OCI-LY3 (cell line): ENCODE results near the gene BACH2.

Experiments
- H2AFZ ChIP-seq: fragments of 200-600, 300-600 bp; shearing (Covaris generic); 2 replicates; pipeline ENCODE4 v1.6.0; 2014; ENCODE audit warnings: antibody characterized with exemption, low read depth, low read length
- H3K27ac ChIP-seq: fragments of 200-600, 300-600 bp; sonication (generic); 2 replicates; pipeline ENCODE4 v1.5.1; 2014; ENCODE audit warnings: mild to moderate bottlenecking, low read length, moderate library complexity, mixed read lengths
- H3K27me3 ChIP-seq: fragments of 200-600, 300-600 bp; sonication (generic); 2 replicates; pipeline ENCODE4 v1.6.1; 2014; ENCODE audit warnings: low read depth, low read length, mixed read lengths
- H3K36me3 ChIP-seq: fragments of 200-600, 300-600 bp; sonication (generic); replicated peaks from 2 replicates; pipeline ENCODE3; 2014; ENCODE audit warnings: low read depth, low read length, mixed read lengths
- H3K4me1 ChIP-seq: fragments of 300-600, 200-600 bp; sonication (generic); 2 replicates; pipeline ENCODE4 v1.6.1; 2014; ENCODE audit warnings: low read length, mixed read lengths
- H3K4me2 ChIP-seq: fragments of 200-600, 300-600 bp; sonication (generic); 2 replicates; pipeline ENCODE4 v1.6.1; 2014; ENCODE audit warnings: low read length, mixed read lengths
- H3K4me3 ChIP-seq: fragments of 300-600, 200-600 bp; sonication (generic); 2 replicates; pipeline ENCODE4 v1.5.1; 2014; ENCODE audit warnings: antibody characterized with exemption, mild to moderate bottlenecking, low read length, moderate library complexity
- H3K79me2 ChIP-seq: fragments of 300-600, 200-600 bp; shearing (Covaris generic); 2 replicates; pipeline ENCODE4 v1.6.1; 2014; ENCODE audit warnings: mild to moderate bottlenecking, low read length, mixed read lengths
- H3K9ac ChIP-seq: fragments of 300-600, 200-600 bp; shearing (Covaris generic); 2 replicates; pipeline ENCODE4 v1.6.0; 2014; ENCODE audit warnings: mild to moderate bottlenecking, low read length, moderate library complexity
- H3K9me3 ChIP-seq: fragments of 200-600, 300-600 bp; shearing (Covaris generic); 2 replicates; pipeline ENCODE4 v1.6.1; 2014; ENCODE audit warnings: low read length, mixed read lengths; ENCODE audit not compliant: insufficient read depth
- H4K20me1 ChIP-seq: fragments of 200-600, 300-600 bp; sonication (generic); 2 replicates; pipeline ENCODE4 v1.6.1; 2016; ENCODE audit warnings: low read length, mixed read lengths; ENCODE audit not compliant: insufficient read depth
- CTCF ChIP-seq: fragments of 200-600, 300-600 bp; sonication (generic); IDR thresholded peaks from 2 replicates; pipeline ENCODE4 v1.5.1; 2014; ENCODE audit warnings: antibody characterized with exemption, low read length, low read depth
- EZH2phosphoT487 ChIP-seq: fragments of 200-600 bp; shearing (Covaris generic); IDR thresholded peaks from 2 replicates; pipeline ENCODE4 v1.6.1; 2018; ENCODE audit warnings: antibody characterized with exemption, mixed run types, low read depth

Gene BACH2

DNA sequence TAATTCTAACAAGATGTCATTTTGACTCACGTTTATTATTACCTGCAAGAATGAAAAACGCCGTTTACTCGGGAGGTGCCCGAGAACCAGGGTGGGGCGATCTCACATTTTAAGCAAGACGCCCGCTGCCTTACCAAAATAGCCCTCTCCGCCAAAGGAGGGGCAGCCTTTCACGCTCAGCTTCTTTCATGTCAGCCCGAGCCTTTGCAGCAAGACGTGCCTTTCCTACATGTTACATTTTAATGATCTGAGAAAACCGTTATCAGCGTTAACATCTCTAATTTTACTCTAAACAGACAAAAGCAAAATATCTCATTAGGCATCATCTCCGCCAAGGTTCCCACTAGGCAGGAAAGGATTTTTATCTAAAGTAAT lies 2.0 kb downstream of the BACH2 start:
- peaks cover 7% of the 10 kb centered on the region; the same call in 1 of the 2 replicates for H3K4me1 ChIP-seq
- peak overlapping the region; percentile 82 for H3K4me2 ChIP-seq
- H3K9me3 ChIP-seq, result no peaks in the 10 kb centered on the region; the same call in 1 of the 2 replicates
- H4K20me1 ChIP-seq, result no peaks in the 10 kb centered on the region; the same call in 1 of the 2 replicates
- H3K79me2 ChIP-seq, result no peaks in the 10 kb centered on the region
- H3K9ac ChIP-seq, result peak overlapping the region; percentile 23; the same call in 1 of the 2 replicates
- peak overlapping the region; percentile 78 for H3K4me3 ChIP-seq
- H3K27me3 ChIP-seq, result peaks cover 85% of the 10 kb centered on the region
- no peak for TF ChIP-seq CTCF
- TF ChIP-seq EZH2phosphoT487, result no peak
- no peak overlapping the region for H2AFZ ChIP-seq
- no peak overlapping the region for H3K27ac ChIP-seq
- no peaks in the 10 kb centered on the region for H3K36me3 ChIP-seq

GRCh38 chr6:90294008-90294511 lies 2.6 kb downstream of the BACH2 start:
- Histone ChIP-seq H3K79me2 (no peaks in the 10 kb centered on the region), H3K4me3 (peak overlapping the region; percentile 78), H3K27me3 (peaks cover 82% of the 10 kb centered on the region), H2AFZ (no peak overlapping the region), H3K4me1 (peaks cover 7% of the 10 kb centered on the region; the same call in 1 of the 2 replicates), H3K9ac (no peak overlapping the region), H4K20me1 (no peaks in the 10 kb centered on the region; the same call in 1 of the 2 replicates), H3K4me2 (peak overlapping the region; percentile 82; the same call in 1 of the 2 replicates), H3K36me3 (no peaks in the 10 kb centered on the region), H3K27ac (no peak overlapping the region), H3K9me3 (no peaks in the 10 kb centered on the region; the same call in 1 of the 2 replicates)
- TF ChIP-seq CTCF, result no peak
- no peak; the same call in 1 of the 2 replicates for TF ChIP-seq EZH2phosphoT487

DNA sequence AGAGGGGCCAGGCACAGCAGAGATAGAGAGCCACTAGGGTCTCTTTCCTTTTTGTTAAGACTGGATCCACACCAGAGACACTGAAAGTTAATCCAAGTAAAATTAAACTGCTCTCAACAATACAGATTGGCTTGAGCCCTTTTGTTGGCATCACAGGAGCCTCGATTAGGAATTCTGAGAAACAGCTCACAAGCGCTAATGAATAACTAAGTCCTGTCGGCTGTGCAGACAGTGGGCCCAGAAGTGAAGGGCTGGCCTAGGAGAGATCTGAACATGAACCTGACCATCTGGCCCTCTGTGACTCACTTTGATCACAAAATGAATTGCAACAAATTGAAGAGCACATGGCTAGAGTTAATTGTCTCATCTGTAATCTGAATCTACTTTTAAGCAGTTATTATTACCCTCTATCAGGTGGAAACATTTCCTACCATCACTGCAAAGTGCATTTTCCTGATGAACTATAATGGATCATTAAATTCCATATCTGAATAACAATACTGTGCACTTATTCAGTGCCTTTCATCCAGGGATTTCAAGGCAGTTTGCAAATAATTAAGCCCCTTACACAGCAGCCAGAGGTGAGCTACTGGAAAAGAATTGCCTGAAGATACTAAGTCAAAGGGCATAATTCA lies 3.2 kb downstream of the BACH2 start:
- H3K4me2 ChIP-seq, result no peak overlapping the region
- no peaks in the 10 kb centered on the region for H3K79me2 ChIP-seq
- H3K9ac ChIP-seq, result no peak overlapping the region
- no peak overlapping the region for H2AFZ ChIP-seq
- peaks cover 7% of the 10 kb centered on the region for H3K4me1 ChIP-seq
- H4K20me1 ChIP-seq, result no peaks in the 10 kb centered on the region; the same call in 1 of the 2 replicates
- H3K36me3 ChIP-seq, result no peaks in the 10 kb centered on the region
- H3K27me3 ChIP-seq, result peaks cover 77% of the 10 kb centered on the region
- no peak for TF ChIP-seq CTCF
- no peak for TF ChIP-seq EZH2phosphoT487
- H3K9me3 ChIP-seq, result no peaks in the 10 kb centered on the region; the same call in 1 of the 2 replicates
- no peak overlapping the region for H3K27ac ChIP-seq
- no peak overlapping the region for H3K4me3 ChIP-seq

DNA sequence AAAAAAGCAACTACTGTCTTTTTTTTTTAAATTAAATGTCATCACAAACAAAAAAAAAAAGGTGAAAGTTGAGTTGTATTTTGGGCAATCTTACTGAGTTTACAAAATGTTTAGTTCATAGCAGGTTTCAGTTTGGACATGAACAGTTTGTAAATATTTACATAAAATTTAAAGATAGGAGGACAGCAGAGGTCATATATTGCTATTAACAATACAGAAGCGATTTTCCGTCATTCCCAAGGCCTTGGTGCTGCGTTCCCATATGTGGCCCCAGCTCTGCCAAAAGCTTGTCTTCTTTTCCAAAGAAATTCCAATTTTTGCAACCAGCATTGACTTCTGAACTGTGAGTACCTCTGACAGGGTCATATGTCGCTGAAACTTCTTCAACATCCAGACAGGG lies 5.1 kb downstream of the BACH2 start:
- H3K27ac ChIP-seq, result no peak overlapping the region
- H2AFZ ChIP-seq, result no peak overlapping the region
- H3K9ac ChIP-seq, result no peak overlapping the region
- no peaks in the 10 kb centered on the region for H3K79me2 ChIP-seq
- no peak overlapping the region for H3K4me2 ChIP-seq
- no peak for TF ChIP-seq EZH2phosphoT487
- TF ChIP-seq CTCF, result no peak
- peaks cover 78% of the 10 kb centered on the region for H3K27me3 ChIP-seq
- H3K36me3 ChIP-seq, result no peaks in the 10 kb centered on the region
- no peaks in the 10 kb centered on the region; the same call in 1 of the 2 replicates for H4K20me1 ChIP-seq
- H3K4me3 ChIP-seq, result no peak overlapping the region
- no peaks in the 10 kb centered on the region for H3K9me3 ChIP-seq
- H3K4me1 ChIP-seq, result peaks cover 18% of the 10 kb centered on the region
